Heart right ventricle (tissue), 16 donors: Measurements from ENCODE around the gene GOLIM4. TPM values are rescaled to one million over a fixed set of nuclear protein-coding genes. Genes with fewer than 3 reads are reported as not detected.

Experiments used
- ATAC-seq, 8 donors: fragments of 200-7000 bp; cut with Tn5 transposase; one replicate each; pipeline ENCODE4 v1.9.1; 2020; ENCODE audit warnings: mild to moderate bottlenecking in 8 of 8, moderate library complexity in 8 of 8, moderate number of reproducible peaks in 1 of 8
- DNase-seq, 2 donors: peaks; one replicate each; pipeline ENCODE4 v3.0.0-alpha.2; 2020
- H3K27ac ChIP-seq, 10 donors: fragments of 200-600 bp; sonication (generic) in 2 of 10; one replicate each; pipeline versions ENCODE4 v1.5.0 to v1.8.0; 2020 to 2022; ENCODE audit warnings: mild to moderate bottlenecking in 3 of 10
- H3K27me3 ChIP-seq, 7 donors: fragments of 200-600 bp; one replicate each; pipeline ENCODE4 v1.8.0; 2021 to 2022; ENCODE audit warnings: mild to moderate bottlenecking in 2 of 7
- H3K36me3 ChIP-seq, 9 donors: fragments of 200-600 bp; sonication (generic) in 1 of 9; one replicate each; pipeline versions ENCODE4 v1.5.0 to v1.8.0; 2020 to 2022; ENCODE audit warnings: mild to moderate bottlenecking in 2 of 9
- H3K4me1 ChIP-seq, 9 donors: fragments of 200-600 bp; sonication (generic) in 1 of 9; one replicate each; pipeline versions ENCODE4 v1.5.0 to v1.8.0; 2020 to 2022; ENCODE audit warnings: mild to moderate bottlenecking in 4 of 9
- H3K4me3 ChIP-seq, 10 donors: fragments of 200-600 bp; sonication (generic) in 2 of 10; one replicate each; pipeline versions ENCODE4 v1.5.0 to v1.8.0; 2020 to 2022; ENCODE audit warnings: mild to moderate bottlenecking in 7 of 10, moderate library complexity in 2 of 10
- H3K9me3 ChIP-seq, 11 donors: fragments of 200-600 bp in 10 of 11; sonication (generic) in 2 of 11; one replicate each; pipeline versions ENCODE4 v1.5.0 to v1.8.0; 2013 to 2022; ENCODE audit warnings: mild to moderate bottlenecking in 2 of 11, control low read depth in 1 of 11, moderate library complexity in 1 of 11
- WGBS, 2 donors: extraction: QIAGEN DNeasy Blood & Tissue Kit; methylation state at CpG; one replicate each; pipeline ENCODE4 v1.1.7; 2013; ENCODE audit warnings: inconsistent platforms in 1 of 2; 5-methylcytosine and 5-hydroxymethylcytosine counted together
- intact Hi-C, 10 donors: fragments of 100-400 bp; cut with DNase I; formaldehyde crosslinking; loops; one replicate each; pipeline versions ENCODE4 v1.11.1 to v1.14.2; 2022
- polyA plus RNA-seq, 2 donors: library from polyadenylated mRNA; stranded (reverse); fragments of 200-250 nt; gene quantifications; one replicate each; pipeline ENCODE4 v1.2.3, GENCODE V29; 2013
- total RNA-seq, 10 donors: library from RNA; stranded (reverse); fragmentation: NEBNext Ultra II Directional in 3 of 10; extraction: Animal tissue kit (Norgen Biotek cat#: 25700) in 3 of 10; gene quantifications; one replicate each; pipeline versions ENCODE4 v1.2.1 to v1.2.4, GENCODE V29; 2021 to 2023
- TF ChIP-seq, protein P1 (sequence below), 9 donors: fragments of 200-600 bp; sonication (generic) in 2 of 9; IDR thresholded peaks; one replicate each; pipeline versions ENCODE4 v1.5.0 to v1.8.0; 2021 to 2022; ENCODE audit warnings: antibody characterized with exemption in 9 of 9, mild to moderate bottlenecking in 5 of 9, moderate library complexity in 1 of 9
- donor health status: Arrhythmogenic right ventricular cardiomyopathy.
- donor health status: ischemic (EF 13 %, LVEDD 7.1; RV severe dilation, severe dysfunction).
- donor health status: healthy with polysubstance abuse.
- donor health status: DM: no; HTN: yes; CAD: no.
- donor health status: DM: no; HTN: no; CAD: no.
- donor health status: ischemic (EF 25% LVEDD 6.9; RV normal size, moderate dysfunction).
- donor health status: ischemic (EF 25% LVEDD 5.7; RV mildly dilated, moderate dysfunction).
- donor health status: healthy.
- donor health status: DM: yes; HTN: yes; CAD: no.
- donor health status: Ischemic cardiomyopathy.
- donor health status: ischemic (EF 35%, LVEDD 5.7; RV mildly dilated, moderate dysfunction).
- donor health status: nonischemic (EF 11% LVEDD 7.7; RV severe dilation, severe dysfunction).
- donor health status: DM: yes; HTN: yes; CAD: no.
- donor health status: PGD.
- donor health status: ischemic (EF 29% LVEDD 5.4; RV normal size, mild dysfunction).
- donor health status: nonischemic (EF 23%, LVEDD 6.1; RV moderate dilation, normal function).

Gene GOLIM4
- total and polyA plus RNA-seq, 12 donors: 18.8 to 103 (median 69.8) TPM

DNA sequence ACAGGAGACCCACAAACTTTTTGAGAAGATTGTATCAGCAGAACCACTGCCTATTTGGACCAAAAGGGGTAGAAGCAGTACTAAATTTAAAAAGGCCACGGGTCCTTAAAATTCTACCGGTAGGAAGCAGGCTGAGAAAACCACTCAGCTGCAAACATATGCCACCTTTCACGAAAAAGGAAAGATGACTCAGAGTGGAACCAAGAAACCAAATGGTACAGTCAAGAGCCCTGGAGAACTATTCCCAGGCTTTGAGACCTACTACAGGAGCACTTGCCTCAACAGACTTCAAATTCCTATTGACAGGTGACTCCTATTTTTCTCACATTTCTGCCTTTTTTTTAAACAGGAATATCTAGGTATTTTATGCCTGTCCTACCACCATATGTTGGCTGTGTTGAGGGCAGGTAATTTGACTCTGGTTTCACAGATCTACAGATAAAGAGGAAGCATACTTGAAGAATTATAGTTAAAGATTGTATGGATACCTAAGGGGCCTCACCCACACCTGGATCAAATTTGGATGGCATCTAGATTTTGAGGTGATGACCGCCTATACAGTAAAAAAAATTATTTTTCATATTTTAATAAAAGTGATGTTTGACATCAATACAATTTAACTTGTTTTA, 10.1 kb downstream of the GOLIM4 start:
- Histone ChIP-seq H3K9me3 (no peaks in the 10 kb centered on the region), H3K27ac (no peak overlapping the region), H3K4me3 (no peak overlapping the region), H3K4me1 (peaks cover 9 to 97% (median 50%) of the 10 kb centered on the region in 9 donors), H3K27me3 (no peaks in the 10 kb centered on the region), H3K36me3 (no peaks in the 10 kb centered on the region)
- DNase-seq (no peak), ATAC-seq (no peak)
- intact Hi-C loops: no loop called here
- 85 to 89% methylated on average over 4 of the region's 4 CpGs for WGBS, 2 donors
- TF ChIP-seq, protein P1, sequence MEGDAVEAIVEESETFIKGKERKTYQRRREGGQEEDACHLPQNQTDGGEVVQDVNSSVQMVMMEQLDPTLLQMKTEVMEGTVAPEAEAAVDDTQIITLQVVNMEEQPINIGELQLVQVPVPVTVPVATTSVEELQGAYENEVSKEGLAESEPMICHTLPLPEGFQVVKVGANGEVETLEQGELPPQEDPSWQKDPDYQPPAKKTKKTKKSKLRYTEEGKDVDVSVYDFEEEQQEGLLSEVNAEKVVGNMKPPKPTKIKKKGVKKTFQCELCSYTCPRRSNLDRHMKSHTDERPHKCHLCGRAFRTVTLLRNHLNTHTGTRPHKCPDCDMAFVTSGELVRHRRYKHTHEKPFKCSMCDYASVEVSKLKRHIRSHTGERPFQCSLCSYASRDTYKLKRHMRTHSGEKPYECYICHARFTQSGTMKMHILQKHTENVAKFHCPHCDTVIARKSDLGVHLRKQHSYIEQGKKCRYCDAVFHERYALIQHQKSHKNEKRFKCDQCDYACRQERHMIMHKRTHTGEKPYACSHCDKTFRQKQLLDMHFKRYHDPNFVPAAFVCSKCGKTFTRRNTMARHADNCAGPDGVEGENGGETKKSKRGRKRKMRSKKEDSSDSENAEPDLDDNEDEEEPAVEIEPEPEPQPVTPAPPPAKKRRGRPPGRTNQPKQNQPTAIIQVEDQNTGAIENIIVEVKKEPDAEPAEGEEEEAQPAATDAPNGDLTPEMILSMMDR (IDR thresholded peaks at IDR 0.05): no peak

DNA sequence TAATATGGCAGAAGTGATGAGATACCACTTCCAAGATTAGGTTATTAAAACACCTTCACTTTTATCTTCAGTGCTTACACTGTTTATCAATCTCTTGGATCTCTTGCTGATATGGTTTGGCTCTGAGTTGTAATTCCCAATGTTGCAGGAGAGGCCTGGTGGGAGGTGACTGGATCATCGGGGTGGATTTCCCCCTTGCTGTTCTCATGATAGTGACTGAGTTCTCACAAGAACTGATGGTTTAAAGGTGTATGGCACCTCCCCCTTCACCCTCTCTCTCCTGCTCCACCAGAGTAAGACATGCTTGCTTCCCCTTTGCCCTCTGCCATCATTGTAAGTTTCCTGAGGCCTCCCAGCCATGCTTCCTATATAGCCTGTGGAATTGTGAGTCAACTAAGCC, 11.8 kb downstream of the GOLIM4 start:
- ATAC-seq: no peak
- TF ChIP-seq, protein P1 (IDR thresholded peaks at IDR 0.05): no peak
- intact Hi-C loops: no loop called here

DNA sequence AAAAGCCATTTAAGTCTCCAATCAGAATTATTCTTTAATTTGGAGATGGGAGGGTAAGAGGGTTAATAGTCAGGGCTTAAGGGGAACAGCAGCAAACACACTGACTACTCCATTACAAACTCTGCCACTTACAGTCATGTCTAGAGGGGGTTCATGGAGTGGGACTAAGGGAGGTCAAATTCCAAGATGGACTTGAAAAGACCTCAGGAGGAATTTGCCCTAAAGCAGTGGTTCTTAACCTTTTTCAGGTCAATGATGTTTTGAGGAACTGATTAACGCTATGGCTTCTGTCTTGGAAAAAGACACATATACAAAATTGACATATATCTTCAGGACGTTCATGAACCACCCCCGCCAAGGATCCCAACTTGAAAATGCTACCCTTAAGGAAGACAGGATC, 13.9 kb downstream of the GOLIM4 start:
- no peak for DNase-seq
- Histone ChIP-seq H3K27ac (peak overlapping the region in 1 of 10 donors; percentile 18), H3K4me1 (peaks cover 9 to 74% (median 41%) of the 10 kb centered on the region in 9 donors)

More for the DNA sequence above, 11.8 kb downstream of the GOLIM4 start:
- Histone ChIP-seq H3K9me3 (no peaks in the 10 kb centered on the region), H3K4me3 (no peak overlapping the region), H3K36me3 (no peaks in the 10 kb centered on the region), H3K27ac (no peak overlapping the region), H3K4me1 (peaks cover 10 to 88% (median 49%) of the 10 kb centered on the region in 9 donors), H3K27me3 (no peaks in the 10 kb centered on the region)
- no peak for DNase-seq
- 24 to 34% methylated on average over 1 of the region's 1 CpG for WGBS, 2 donors

DNA sequence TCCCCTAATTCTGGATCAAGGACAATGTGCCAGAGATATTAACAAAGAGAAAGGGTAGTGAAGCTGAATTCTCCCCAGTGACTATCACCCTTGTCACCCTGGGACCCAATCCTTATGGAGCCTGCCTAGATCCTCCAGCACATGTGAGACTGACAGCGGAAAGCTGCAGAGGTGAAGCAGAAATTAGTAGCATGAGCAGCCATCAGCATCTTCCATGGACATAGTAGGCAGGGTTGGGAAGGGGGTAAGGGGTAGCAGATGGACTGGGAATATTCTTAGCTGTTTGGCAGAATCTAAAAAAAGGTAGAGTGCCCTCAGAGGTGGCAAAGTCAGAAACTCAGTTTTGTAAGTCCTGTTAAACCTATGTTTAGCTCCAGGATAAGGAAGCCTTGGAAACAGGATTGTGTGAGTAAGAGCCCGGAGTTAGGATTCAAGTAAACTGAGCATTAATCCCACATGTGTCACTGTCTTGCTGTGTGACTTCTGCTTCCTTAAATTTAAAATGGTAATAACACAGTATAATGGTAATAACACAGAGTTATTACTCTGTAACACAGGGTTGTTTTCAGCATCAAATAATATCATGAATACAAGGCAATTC, 14.5 kb downstream of the GOLIM4 start:
- intact Hi-C loops: no loop called here
- TF ChIP-seq, protein P1 (IDR thresholded peaks at IDR 0.05): no peak
- 62 to 69% methylated on average over 2 of the region's 2 CpGs for WGBS, 2 donors
- Histone ChIP-seq H3K4me1 (peaks cover 5 to 68% (median 35%) of the 10 kb centered on the region in 9 donors), H3K9me3 (no peaks in the 10 kb centered on the region), H3K36me3 (no peaks in the 10 kb centered on the region), H3K27ac (peak overlapping the region in 2 of 10 donors; percentile 5 to 18), H3K27me3 (no peaks in the 10 kb centered on the region), H3K4me3 (no peak overlapping the region)
- ATAC-seq (peak in 6 of 8 donors; percentile 35 to 55 (median 44)), DNase-seq (no peak)

More for the DNA sequence above, 13.9 kb downstream of the GOLIM4 start:
- H3K27me3 ChIP-seq: no peaks in the 10 kb centered on the region
- no peaks in the 10 kb centered on the region for H3K36me3 ChIP-seq
- H3K4me3 ChIP-seq: no peak overlapping the region
- ATAC-seq: no peak
- 86 to 88% methylated on average over 3 of the region's 3 CpGs for WGBS, 2 donors
- no peaks in the 10 kb centered on the region for H3K9me3 ChIP-seq
- TF ChIP-seq, protein P1 (IDR thresholded peaks at IDR 0.05): no peak
- intact Hi-C loops: no loop called here
